IMR-90 (cell line): ENCODE data around the gene SLC39A11. TPM values are rescaled to one million over a fixed set of nuclear protein-coding genes. Genes with fewer than 3 reads are reported as not detected.

ENCODE experiments used
- ATAC-seq: fragments of 200-7000 bp; cut with Tn5 transposase; 2 replicates; pipeline ENCODE4 v1.9.1; 2020; ENCODE audit warnings: low read depth, mild to moderate bottlenecking, moderate library complexity
- BruUV-seq: library from RNA; stranded (reverse); fragments of 400-500 nt; replicated peaks from 2 replicates; lab custom pipeline; 2021; lab: Mats Ljungman, UMichigan
- CTCF ChIA-PET: fragments of 300-600 bp; formaldehyde crosslinking; extraction: SDS; loops from one replicate; lab custom pipeline; 2021; ENCODE audit warnings: antibody characterized with exemption; lab: Yijun Ruan, JAX
- POLR2A ChIA-PET: fragments of 300-600 bp; sonication (Branson Sonifier 250); formaldehyde crosslinking; loops from one replicate; lab custom pipeline; 2022; ENCODE audit warnings: antibody characterized with exemption; ENCODE audit not compliant: unreplicated experiment; lab: Charles Lee
- DNase-seq: peaks from one replicate; pipeline ENCODE4 v3.0.0; 2013
- H2AFZ ChIP-seq: replicated peaks from 2 replicates; pipeline ENCODE3; 2013; ENCODE audit warnings: low read length, mild to moderate bottlenecking; ENCODE audit not compliant: poor library complexity
- H2AK5ac ChIP-seq: 2 replicates; pipeline ENCODE4 v1.6.1; 2013; ENCODE audit warnings: low read depth, low read length, inconsistent platforms
- H2AK9ac ChIP-seq: replicated peaks from 2 replicates; pipeline ENCODE3; 2013; ENCODE audit warnings: mild to moderate bottlenecking, low read depth, low read length, moderate library complexity; ENCODE audit not compliant: poor library complexity
- H2BK120ac ChIP-seq: 2 replicates; pipeline ENCODE4 v1.6.1; 2013; ENCODE audit warnings: low read depth, low read length, inconsistent platforms
- H2BK15ac ChIP-seq: 3 replicates; pipeline ENCODE4 v1.6.1; 2013; ENCODE audit warnings: low read depth, low read length, inconsistent platforms
- H2BK20ac ChIP-seq: 2 replicates; pipeline ENCODE4 v1.6.1; 2013; ENCODE audit warnings: low read depth, mild to moderate bottlenecking, inconsistent platforms, low read length, moderate library complexity
- H2BK5ac ChIP-seq: 2 replicates; pipeline ENCODE4 v1.6.1; 2013; ENCODE audit warnings: mild to moderate bottlenecking, low read depth, low read length, inconsistent platforms; ENCODE audit not compliant: poor library complexity, severe bottlenecking
- H3K14ac ChIP-seq: replicated peaks from 2 replicates; pipeline ENCODE4 v1.6.1; 2013; ENCODE audit warnings: low read depth, low read length, inconsistent platforms
- H3K18ac ChIP-seq: 2 replicates; pipeline ENCODE4 v1.6.1; 2013; ENCODE audit warnings: low read depth, low read length, control low read depth
- H3K23ac ChIP-seq: 2 replicates; pipeline ENCODE4 v1.6.1; 2013; ENCODE audit warnings: low read depth, low read length, inconsistent platforms
- H3K27ac ChIP-seq: 2 replicates; pipeline ENCODE4 v1.5.1; 2013; ENCODE audit warnings: mild to moderate bottlenecking, control low read depth, low read length; ENCODE audit not compliant: insufficient read depth
- H3K27me3 ChIP-seq: 2 replicates; pipeline ENCODE4 v1.6.1; 2013; ENCODE audit warnings: low read length; ENCODE audit not compliant: control insufficient read depth, insufficient read depth
- H3K36me3 ChIP-seq: 2 replicates; pipeline ENCODE4 v1.6.1; 2013; ENCODE audit warnings: low read length, mixed read lengths; ENCODE audit not compliant: control insufficient read depth, insufficient read depth
- H3K4ac ChIP-seq: 2 replicates; pipeline ENCODE4 v1.6.1; 2013; ENCODE audit warnings: low read depth, low read length, inconsistent platforms
- H3K4me1 ChIP-seq: 2 replicates; pipeline ENCODE4 v1.6.1; 2013; ENCODE audit warnings: low read length, mixed read lengths; ENCODE audit not compliant: control insufficient read depth, insufficient read depth
- H3K4me2 ChIP-seq: 2 replicates; pipeline ENCODE4 v1.6.1; 2013; ENCODE audit warnings: low read depth, mild to moderate bottlenecking, control low read depth, low read length, moderate library complexity
- H3K4me3 ChIP-seq: 2 replicates; pipeline ENCODE4 v1.5.1; 2013; ENCODE audit warnings: low read depth, mild to moderate bottlenecking, control low read depth, low read length, moderate library complexity; ENCODE audit not compliant: insufficient read depth
- H3K56ac ChIP-seq: 2 replicates; pipeline ENCODE4 v1.6.1; 2013; ENCODE audit warnings: low read length, inconsistent platforms; ENCODE audit not compliant: insufficient read depth; ENCODE audit errors: extremely low read depth
- H3K79me1 ChIP-seq, 2 experiments: 2 replicates each; pipeline ENCODE4 v1.6.1; 2013; ENCODE audit warnings: low read length in 2 of 2, inconsistent platforms in 1 of 2, low read depth in 1 of 2
- H3K9ac ChIP-seq: 2 replicates; pipeline ENCODE4 v1.6.1; 2013; ENCODE audit warnings: low read depth, low read length, control low read depth
- H3K9me1 ChIP-seq: 2 replicates; pipeline ENCODE4 v1.6.1; 2013; ENCODE audit warnings: low read length, inconsistent platforms; ENCODE audit not compliant: insufficient read depth
- H3K9me3 ChIP-seq: 2 replicates; pipeline ENCODE4 v1.6.1; 2013; ENCODE audit warnings: low read length; ENCODE audit not compliant: control insufficient read depth, insufficient read depth
- H4K20me1 ChIP-seq: 2 replicates; pipeline ENCODE4 v1.6.1; 2013; ENCODE audit warnings: low read length, inconsistent platforms; ENCODE audit not compliant: insufficient read depth
- H4K5ac ChIP-seq: 2 replicates; pipeline ENCODE4 v1.6.1; 2013; ENCODE audit warnings: mild to moderate bottlenecking, low read depth, low read length, control low read depth
- H4K8ac ChIP-seq, 2 experiments: 2 replicates each; pipeline ENCODE4 v1.6.1; 2013; ENCODE audit warnings: low read depth in 2 of 2, low read length in 2 of 2, control low read depth in 1 of 2, inconsistent platforms in 1 of 2
- H4K91ac ChIP-seq: 2 replicates; pipeline ENCODE4 v1.6.1; 2013; ENCODE audit warnings: low read depth, low read length, inconsistent platforms; ENCODE audit not compliant: insufficient read depth
- BHLHE40 ChIP-seq: fragments of 150-350 bp; IDR thresholded peaks from 2 replicates; pipeline ENCODE4 v1.6.1; 2016; ENCODE audit warnings: mild to moderate bottlenecking, low read depth, low read length
- CEBPB ChIP-seq: IDR thresholded peaks from 2 replicates; pipeline ENCODE4 v1.6.1; 2012; ENCODE audit warnings: low read depth, low read length, improper control_type of control experiment
- CHD1 ChIP-seq: IDR thresholded peaks from 2 replicates; pipeline ENCODE4 v1.6.1; 2012; ENCODE audit warnings: low read depth, low read length, improper control_type of control experiment
- ELK1 ChIP-seq: fragments of 150-350 bp; IDR thresholded peaks from 2 replicates; pipeline ENCODE4 v1.6.1; 2016; ENCODE audit warnings: low read depth, mild to moderate bottlenecking, low read length, moderate library complexity, borderline replicate concordance
- FOS ChIP-seq: fragments of 150-350 bp; IDR thresholded peaks from 2 replicates; pipeline ENCODE4 v1.6.1; 2016; ENCODE audit warnings: low read depth, low read length
- MAFK ChIP-seq: IDR thresholded peaks from 2 replicates; pipeline ENCODE4 v1.6.1; 2012; ENCODE audit warnings: low read depth, low read length, improper control_type of control experiment
- MAZ ChIP-seq: IDR thresholded peaks from 2 replicates; pipeline ENCODE4 v1.6.1; 2012; ENCODE audit warnings: low read depth, mild to moderate bottlenecking, low read length, improper control_type of control experiment, moderate library complexity, borderline replicate concordance
- MXI1 ChIP-seq: IDR thresholded peaks from 2 replicates; pipeline ENCODE4 v1.6.1; 2012; ENCODE audit warnings: low read depth, mild to moderate bottlenecking, low read length, moderate library complexity, borderline replicate concordance
- NFE2L2 ChIP-seq: fragments of 150-350 bp; IDR thresholded peaks from 2 replicates; pipeline ENCODE4 v1.6.1; 2016; ENCODE audit warnings: low read depth, mild to moderate bottlenecking, low read length
- POLR2A ChIP-seq: IDR thresholded peaks from 2 replicates; pipeline ENCODE4 v1.6.1; 2012; ENCODE audit warnings: mild to moderate bottlenecking, low read depth, low read length
- RAD21 ChIP-seq: IDR thresholded peaks from 2 replicates; pipeline ENCODE4 v1.6.1; 2012; ENCODE audit warnings: low read length, improper control_type of control experiment
- RCOR1 ChIP-seq: IDR thresholded peaks from 2 replicates; pipeline ENCODE4 v1.6.1; 2012; ENCODE audit warnings: mild to moderate bottlenecking, low read length, improper control_type of control experiment; ENCODE audit not compliant: insufficient replicate concordance
- RFX5 ChIP-seq: IDR thresholded peaks from 2 replicates; pipeline ENCODE4 v1.8.0; 2012; ENCODE audit warnings: low read depth, mild to moderate bottlenecking, low read length, moderate library complexity
- WGBS, 2 experiments: methylation state at CpG; one replicate each; pipeline versions ENCODE4 v1.1.5 to v1.1.7; 2013; ENCODE audit warnings: missing lambda C conversion rate in 2 of 2; ENCODE audit not compliant: insufficient read length in 1 of 2; ENCODE audit errors: extremely low coverage in 2 of 2; 5-methylcytosine and 5-hydroxymethylcytosine counted together
- dilution Hi-C: fragments of 300-500 bp; cut with HindIII; formaldehyde crosslinking; loops from one replicate; pipeline ENCODE4 v1.14.3; 2018; ENCODE audit warnings: low sequenced_read_pairs; ENCODE audit not compliant: unreplicated experiment
- in situ Hi-C: fragments of 300-500 bp; cut with MboI; formaldehyde crosslinking; loops from 3 replicates; pipeline ENCODE4 v1.14.3; 2019; ENCODE audit warnings: low sequenced_read_pairs, inconsistent platforms, mixed read lengths
- intact Hi-C: fragments of 100-400 bp; cut with micrococcal nuclease; formaldehyde crosslinking; loops from 2 replicates; pipeline ENCODE4 v1.10.0; 2022
- polyA plus RNA-seq, 3 experiments: library from polyadenylated mRNA; depleted of rRNA; stranded (reverse); fragments of >200 nt; gene quantifications; 2 replicates each; pipeline ENCODE4 v1.2.3, GENCODE V29; 2012; ENCODE audit warnings: low replicate concordance in 1 of 3
- total RNA-seq: library from RNA; depleted of rRNA; stranded (reverse); fragments of >200 nt; gene quantifications from 2 replicates; pipeline ENCODE4 v1.2.3, GENCODE V29; 2012
- TF ChIP-seq, protein P1 (sequence below): conservative IDR thresholded peaks from 2 replicates; pipeline ENCODE4 v1.5.1; 2012; ENCODE audit warnings: mild to moderate bottlenecking, low read depth, low read length, improper control_type of control experiment
- TF ChIP-seq, protein P2 (sequence below): fragments of 150-350 bp; IDR thresholded peaks from 2 replicates; pipeline ENCODE4 v1.6.1; 2017; ENCODE audit warnings: mild to moderate bottlenecking, antibody characterized with exemption, low read length, low read depth

Gene SLC39A11
- total and polyA plus RNA-seq, 2 of the 4 experiments (the other 2 are of a cell fraction): 8.8 to 14.3 TPM

DNA sequence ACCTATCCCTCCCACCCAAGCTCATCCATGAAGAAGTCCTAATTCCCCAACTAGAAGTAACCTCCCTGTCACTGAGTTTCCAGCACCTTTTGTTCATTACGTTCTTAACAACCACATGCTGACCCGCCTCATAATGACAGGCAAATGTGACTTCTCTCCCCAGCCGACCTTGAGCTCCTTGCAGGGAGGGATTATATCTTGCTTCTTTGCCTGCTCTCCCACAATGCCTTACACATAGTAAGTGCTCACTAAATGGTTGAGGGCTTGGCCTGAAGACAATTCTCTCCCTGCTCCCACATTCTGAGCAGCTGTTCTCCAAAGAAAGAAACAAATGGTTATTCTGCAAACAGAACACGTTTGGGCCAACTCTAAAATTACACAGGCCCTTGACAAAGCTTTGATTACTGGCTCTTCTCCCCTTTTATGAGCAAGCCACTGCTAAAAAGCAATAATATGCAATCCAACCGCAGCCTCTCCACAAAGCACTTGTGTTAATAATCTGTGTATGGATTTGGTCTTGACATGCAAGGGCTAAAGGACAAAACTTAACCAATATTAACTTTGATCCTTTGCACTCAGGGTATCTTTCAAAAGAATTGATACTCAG, 23.2 kb downstream of the SLC39A11 start:
- H3K4me3 ChIP-seq: no peak overlapping the region
- peak overlapping the region; percentile 76 for H3K18ac ChIP-seq
- H3K27ac ChIP-seq: peak overlapping the region; percentile 89; the same call in 1 of the 2 replicates
- ChIA-PET CTCF (interaction anchor here (0.5 kb wide), 1 partner anchor 56 kb away, joined by 3 read pairs; no protein-coding TSS in a partner anchor), POLR2A (no interaction called here)
- no peak overlapping the region; the same call in 1 of the 2 replicates for H3K23ac ChIP-seq
- H2AFZ ChIP-seq: no peak overlapping the region
- H3K9ac ChIP-seq: no peak overlapping the region
- peak overlapping the region; percentile 86; the same call in 1 of the 2 replicates for H4K91ac ChIP-seq
- H3K56ac ChIP-seq: no peak overlapping the region
- peaks cover 44% of the 10 kb centered on the region for H3K4me1 ChIP-seq
- peaks cover 2% of the 10 kb centered on the region; the same call in 1 of the 2 replicates for H3K9me3 ChIP-seq
- peak overlapping the region; percentile 77 for H2BK120ac ChIP-seq
- peak overlapping the region; percentile 55 for H2BK20ac ChIP-seq
- BruUV-seq: no TSS peak
- peak overlapping the region; percentile 5 to 42; a peak in 2 of 4 replicates for H4K8ac ChIP-seq
- DNase-seq (no peak), ATAC-seq (no peak)
- H2AK9ac ChIP-seq: no peak overlapping the region
- no peak overlapping the region for H3K4me2 ChIP-seq
- dilution Hi-C loops: no loop called here
- H3K9me1 ChIP-seq: peaks cover 34% of the 10 kb centered on the region
- peak overlapping the region; percentile 16; the same call in 2 of the 3 replicates for H2BK15ac ChIP-seq
- intact Hi-C loops: loop anchor here (5.0 kb wide), 1 partner anchor 82 kb away; no protein-coding TSS in a partner anchor
- H3K27me3 ChIP-seq: no peaks in the 10 kb centered on the region
- H3K79me1 ChIP-seq: peaks cover 7 to 18% of the 10 kb centered on the region in 2 experiments; a peak in 1 of 4 replicates
- H3K4ac ChIP-seq: peak overlapping the region; percentile 80
- peak overlapping the region; percentile 83 for H2BK5ac ChIP-seq
- peak overlapping the region; percentile 50; the same call in 1 of the 2 replicates for H2AK5ac ChIP-seq
- in situ Hi-C loops: no loop called here
- H4K5ac ChIP-seq: peak overlapping the region; percentile 66
- peak overlapping the region; percentile 35 for H3K14ac ChIP-seq
- peaks cover 12% of the 10 kb centered on the region for H4K20me1 ChIP-seq
- H3K36me3 ChIP-seq: peaks cover 3% of the 10 kb centered on the region; the same call in 1 of the 2 replicates
- no CpG with 5 or more reads among the region's 5 CpGs for WGBS, 2 experiments
- no peak for TF ChIP-seq MAFK
- TF ChIP-seq, protein P1, sequence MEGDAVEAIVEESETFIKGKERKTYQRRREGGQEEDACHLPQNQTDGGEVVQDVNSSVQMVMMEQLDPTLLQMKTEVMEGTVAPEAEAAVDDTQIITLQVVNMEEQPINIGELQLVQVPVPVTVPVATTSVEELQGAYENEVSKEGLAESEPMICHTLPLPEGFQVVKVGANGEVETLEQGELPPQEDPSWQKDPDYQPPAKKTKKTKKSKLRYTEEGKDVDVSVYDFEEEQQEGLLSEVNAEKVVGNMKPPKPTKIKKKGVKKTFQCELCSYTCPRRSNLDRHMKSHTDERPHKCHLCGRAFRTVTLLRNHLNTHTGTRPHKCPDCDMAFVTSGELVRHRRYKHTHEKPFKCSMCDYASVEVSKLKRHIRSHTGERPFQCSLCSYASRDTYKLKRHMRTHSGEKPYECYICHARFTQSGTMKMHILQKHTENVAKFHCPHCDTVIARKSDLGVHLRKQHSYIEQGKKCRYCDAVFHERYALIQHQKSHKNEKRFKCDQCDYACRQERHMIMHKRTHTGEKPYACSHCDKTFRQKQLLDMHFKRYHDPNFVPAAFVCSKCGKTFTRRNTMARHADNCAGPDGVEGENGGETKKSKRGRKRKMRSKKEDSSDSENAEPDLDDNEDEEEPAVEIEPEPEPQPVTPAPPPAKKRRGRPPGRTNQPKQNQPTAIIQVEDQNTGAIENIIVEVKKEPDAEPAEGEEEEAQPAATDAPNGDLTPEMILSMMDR: no peak
- TF ChIP-seq, protein P2, sequence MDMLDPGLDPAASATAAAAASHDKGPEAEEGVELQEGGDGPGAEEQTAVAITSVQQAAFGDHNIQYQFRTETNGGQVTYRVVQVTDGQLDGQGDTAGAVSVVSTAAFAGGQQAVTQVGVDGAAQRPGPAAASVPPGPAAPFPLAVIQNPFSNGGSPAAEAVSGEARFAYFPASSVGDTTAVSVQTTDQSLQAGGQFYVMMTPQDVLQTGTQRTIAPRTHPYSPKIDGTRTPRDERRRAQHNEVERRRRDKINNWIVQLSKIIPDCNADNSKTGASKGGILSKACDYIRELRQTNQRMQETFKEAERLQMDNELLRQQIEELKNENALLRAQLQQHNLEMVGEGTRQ: no peak
- TF ChIP-seq BHLHE40: no peak
- no peak for TF ChIP-seq RCOR1
- TF ChIP-seq POLR2A: no peak
- TF ChIP-seq NFE2L2: no peak
- TF ChIP-seq MXI1: no peak
- no peak for TF ChIP-seq RFX5
- TF ChIP-seq RAD21: no peak
- no peak for TF ChIP-seq CHD1
- no peak for TF ChIP-seq MAZ
- no peak for TF ChIP-seq FOS
- no peak for TF ChIP-seq CEBPB
- TF ChIP-seq ELK1: no peak
